Measurements from ENCODE around the gene EPN2.
"Not testable (repeated sequence)": the region's sequence is repeated elsewhere in the genome, so short reads cannot be mapped to it uniquely, and the experiment has no call there.

Gene EPN2

GRCh38 chr17:19269641-19270040, 32.5 kb downstream of the EPN2 start:
- no peak for DNase-seq

- no peak for DNase-seq
These were observed 33.2 kb downstream of the EPN2 start for GRCh38 chr17:19270347-19270703.

GRCh38 chr17:19270704-19271611, 33.8 kb downstream of the EPN2 start:
- no peak for DNase-seq

- no peak for DNase-seq
These were observed 34.7 kb downstream of the EPN2 start for GRCh38 chr17:19271780-19272357.

- no peak for DNase-seq
These were observed 36.6 kb downstream of the EPN2 start for GRCh38 chr17:19273731-19274130.

- DNase-seq, result no peak
These were observed 37.7 kb downstream of the EPN2 start for GRCh38 chr17:19274893-19275292.

- DNase-seq, result no peak
These were observed 38.4 kb downstream of the EPN2 start for GRCh38 chr17:19275457-19276127.

GRCh38 chr17:19278284-19278683, 41.1 kb downstream of the EPN2 start:
- not testable (repeated sequence) for DNase-seq

GRCh38 chr17:19278729-19279128, 41.6 kb downstream of the EPN2 start:
- no peak for DNase-seq

GRCh38 chr17:19281161-19281560, 44.0 kb downstream of the EPN2 start:
- no peak for DNase-seq

- DNase-seq, result no peak
These were observed 47.1 kb downstream of the EPN2 start for GRCh38 chr17:19284005-19284959.

GRCh38 chr17:19285213-19285900, 48.2 kb downstream of the EPN2 start:
- no peak for DNase-seq

GRCh38 chr17:19286751-19287341, 49.7 kb downstream of the EPN2 start:
- DNase-seq, result no peak

GRCh38 chr17:19287651-19288050, 50.5 kb downstream of the EPN2 start:
- DNase-seq, result no peak

GRCh38 chr17:19288453-19288852, 51.3 kb downstream of the EPN2 start:
- DNase-seq, result no peak

GRCh38 chr17:19290066-19290705, 53.0 kb downstream of the EPN2 start:
- DNase-seq, result no peak

GRCh38 chr17:19291646-19292376, 54.6 kb downstream of the EPN2 start:
- no peak for DNase-seq

- DNase-seq, result no peak
These were observed 55.2 kb downstream of the EPN2 start for GRCh38 chr17:19292377-19292711.

- DNase-seq, result no peak
These were observed 57.3 kb downstream of the EPN2 start for GRCh38 chr17:19294443-19294842.

- DNase-seq, result no peak
These were observed 58.4 kb downstream of the EPN2 start for GRCh38 chr17:19295473-19296135.
